ENCODE data around the gene KREMEN1. TPM values are rescaled to one million over a fixed set of nuclear protein-coding genes. Genes with fewer than 3 reads are reported as not detected.

KREMEN1 gene
- total RNA-seq, 1 experiment from 2014 or later = 5.8 TPM

GRCh38 chr22:29090039-29090438, 17.2 kb downstream of the KREMEN1 start:
- Mint-ChIP-seq H3K4me3 (no peak overlapping the region), H3K27ac (no peak overlapping the region), H3K36me3 (no peaks in the 10 kb centered on the region), H3K4me1 (no peaks in the 10 kb centered on the region), H3K9me3 (no peaks in the 10 kb centered on the region), H3K27me3 (ENCODE audit: low read depth) (no peaks in the 10 kb centered on the region)
- ChIA-PET POLR2A (no interaction called here), CTCF (interaction anchor here (1.8 kb wide), 1 partner anchor 64 kb away, joined by 5 read pairs; no protein-coding TSS in a partner anchor)
- TF ChIP-seq TEAD1 (CRISPR knock-in tag; IDR thresholded peaks at IDR 0.05) = no peak
- TF ChIP-seq AFF4 (CRISPR knock-in tag; IDR thresholded peaks at IDR 0.05; ENCODE audit: borderline replicate concordance) = no peak
- no peak for TF ChIP-seq ZBTB21 (CRISPR knock-in tag; IDR thresholded peaks at IDR 0.05; ENCODE audit: borderline replicate concordance)
- TF ChIP-seq GRHL2 (CRISPR knock-in tag; IDR thresholded peaks at IDR 0.05; ENCODE audit: insufficient replicate concordance, severe bottlenecking) = no peak
- TF ChIP-seq NR3C1 (CRISPR knock-in tag; conservative IDR thresholded peaks at IDR 0.05; ENCODE audit: low read depth) = no peak
- TF ChIP-seq CREM (CRISPR knock-in tag; IDR thresholded peaks at IDR 0.05) = no peak
- no peak for TF ChIP-seq NR1H2 (CRISPR knock-in tag; IDR thresholded peaks at IDR 0.05)
- DNase-seq (ENCODE audit: low spot score) (no peak), ATAC-seq (no peak)

DNA sequence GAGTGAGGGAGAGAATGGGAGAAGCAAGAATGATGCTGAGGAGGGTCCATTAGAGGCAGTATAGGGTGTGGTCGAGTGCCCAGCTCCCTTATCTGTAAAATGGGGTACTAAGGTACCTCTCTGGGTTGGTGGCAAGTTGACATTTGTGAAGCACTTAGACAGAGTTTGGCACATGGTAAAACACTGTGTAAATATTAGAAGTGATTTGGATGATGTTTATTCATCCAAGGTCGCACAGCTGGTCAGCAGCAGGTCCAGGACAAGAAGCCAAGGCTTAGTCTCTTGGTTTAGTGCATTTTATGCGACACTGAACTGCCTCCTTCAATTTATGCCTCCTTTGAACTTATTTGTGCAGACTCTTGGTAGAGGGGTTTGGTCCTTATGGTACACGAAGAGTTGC, 19.4 kb downstream of the KREMEN1 start:
- Mint-ChIP-seq H3K27ac (no peak overlapping the region), H3K4me3 (no peak overlapping the region), H3K9me3 (no peaks in the 10 kb centered on the region), H3K4me1 (peaks cover 13% of the 10 kb centered on the region), H3K36me3 (no peaks in the 10 kb centered on the region), H3K27me3 (ENCODE audit: low read depth) (no peaks in the 10 kb centered on the region)
- DNase-seq (ENCODE audit: low spot score) = no peak
- no peak for TF ChIP-seq TP53 (CRISPR knock-in tag; IDR thresholded peaks at IDR 0.05)
- TF ChIP-seq, protein P1, sequence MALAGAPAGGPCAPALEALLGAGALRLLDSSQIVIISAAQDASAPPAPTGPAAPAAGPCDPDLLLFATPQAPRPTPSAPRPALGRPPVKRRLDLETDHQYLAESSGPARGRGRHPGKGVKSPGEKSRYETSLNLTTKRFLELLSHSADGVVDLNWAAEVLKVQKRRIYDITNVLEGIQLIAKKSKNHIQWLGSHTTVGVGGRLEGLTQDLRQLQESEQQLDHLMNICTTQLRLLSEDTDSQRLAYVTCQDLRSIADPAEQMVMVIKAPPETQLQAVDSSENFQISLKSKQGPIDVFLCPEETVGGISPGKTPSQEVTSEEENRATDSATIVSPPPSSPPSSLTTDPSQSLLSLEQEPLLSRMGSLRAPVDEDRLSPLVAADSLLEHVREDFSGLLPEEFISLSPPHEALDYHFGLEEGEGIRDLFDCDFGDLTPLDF (CRISPR knock-in tag; IDR thresholded peaks at IDR 0.05) = no peak
- TF ChIP-seq TCF7 (CRISPR knock-in tag; IDR thresholded peaks at IDR 0.05; ENCODE audit: low read depth) = no peak
- no peak for TF ChIP-seq ZNF532 (CRISPR knock-in tag; IDR thresholded peaks at IDR 0.05; ENCODE audit: borderline replicate concordance)
- TF ChIP-seq NFYB (CRISPR knock-in tag; conservative IDR thresholded peaks at IDR 0.05; ENCODE audit: low read depth) = no peak
- no peak for TF ChIP-seq USF2 (CRISPR knock-in tag; IDR thresholded peaks at IDR 0.05)
- TF ChIP-seq SOX15 (CRISPR knock-in tag; IDR thresholded peaks at IDR 0.05) = no peak
- TF ChIP-seq ARID4B (CRISPR knock-in tag; IDR thresholded peaks at IDR 0.05; ENCODE audit: borderline replicate concordance) = no peak
- no peak for ATAC-seq
- ChIA-PET CTCF (interaction anchor here (1.1 kb wide), 1 partner anchor 62 kb away, joined by 4 read pairs; no protein-coding TSS in a partner anchor), POLR2A (no interaction called here)

All from WTC11 (cell line).